Nephron (organoid): ENCODE results near the gene SLC3A2.
A peak's percentile ranks its signal among the peaks of the same experiment; 100 is the strongest.

Source experiments
- H3K27ac Mint-ChIP-seq, 3 experiments: 2 replicates each; pipeline ENCODE4 v1.8.0; 2020; ENCODE audit warnings: mixed read lengths in 3 of 3, mild to moderate bottlenecking in 2 of 3, moderate library complexity in 1 of 3
- H3K27me3 Mint-ChIP-seq: 2 replicates; pipeline ENCODE4 v1.8.0; 2021; ENCODE audit warnings: low read depth, mild to moderate bottlenecking, moderate library complexity, mixed read lengths
- H3K36me3 Mint-ChIP-seq: 2 replicates; pipeline ENCODE4 v1.8.0; 2020; ENCODE audit warnings: low read depth, mixed read lengths
- H3K4me1 Mint-ChIP-seq: 2 replicates; pipeline ENCODE4 v1.8.0; 2020; ENCODE audit warnings: mixed read lengths
- H3K4me3 Mint-ChIP-seq, 3 experiments: 2 replicates each; pipeline ENCODE4 v1.8.0; 2020; ENCODE audit warnings: mild to moderate bottlenecking in 3 of 3, mixed read lengths in 3 of 3, moderate library complexity in 2 of 3
- H3K9me3 Mint-ChIP-seq: 2 replicates; pipeline ENCODE4 v1.8.0; 2020; ENCODE audit warnings: mixed read lengths
- CTCF ChIP-seq, 3 experiments: fragments of 200-600 bp; sonication (generic); IDR thresholded peaks; one replicate each; pipeline ENCODE4 v1.5.0; 2021; ENCODE audit warnings: antibody characterized with exemption in 3 of 3; ENCODE audit not compliant: unreplicated experiment in 3 of 3

SLC3A2 gene

GRCh38 chr11:62880803-62881578 is at the start of gene SLC3A2:
Gene SLC3A2 (plus strand): TSS chr11:62880896. CDS start chr11:62881024, 128 bp downstream.
- Mint-ChIP-seq H3K4me3 (peak within 1 kb of the TSS; percentile 99 to 100 (median 100)), H3K9me3 (no peaks in the 10 kb centered on the region), H3K4me1 (peaks cover 52% of the 10 kb centered on the region), H3K27ac (peak within 1 kb of the TSS; percentile 99 to 100 (median 99)), H3K27me3 (no peaks in the 10 kb centered on the region), H3K36me3 (peaks cover 52% of the 10 kb centered on the region)
- peak; percentile 50 to 79 (median 53) for TF ChIP-seq CTCF (IDR thresholded peaks at IDR 0.05; ENCODE audit: unreplicated experiment in 3 of 3)

GRCh38 chr11:62830904-62831519 is 49.7 kb upstream of the SLC3A2 start:
- Mint-ChIP-seq H3K27ac (peak overlapping the region; percentile 96 to 98 (median 98)), H3K36me3 (peaks cover 31% of the 10 kb centered on the region), H3K9me3 (no peaks in the 10 kb centered on the region), H3K4me3 (peak overlapping the region; percentile 91 to 93 (median 91)), H3K4me1 (peaks cover 19% of the 10 kb centered on the region), H3K27me3 (no peaks in the 10 kb centered on the region)
- TF ChIP-seq CTCF (IDR thresholded peaks at IDR 0.05; ENCODE audit: unreplicated experiment in 3 of 3), result no peak

- H3K27me3 Mint-ChIP-seq, result no peaks in the 10 kb centered on the region
- H3K4me3 Mint-ChIP-seq, result peak within 1 kb of the TSS; percentile 91 to 93 (median 91)
- H3K4me1 Mint-ChIP-seq, result peaks cover 19% of the 10 kb centered on the region
- no peak for TF ChIP-seq CTCF (IDR thresholded peaks at IDR 0.05; ENCODE audit: unreplicated experiment in 3 of 3)
- H3K9me3 Mint-ChIP-seq, result no peaks in the 10 kb centered on the region
- H3K36me3 Mint-ChIP-seq, result peaks cover 36% of the 10 kb centered on the region
- H3K27ac Mint-ChIP-seq, result peak within 1 kb of the TSS; percentile 96 to 98 (median 98)
Measured at GRCh38 chr11:62831520-62832335, 49.0 kb upstream of the SLC3A2 start, which contains the start of gene STX5. Gene STX5 (minus strand): TSS chr11:62832051. CDS start chr11:62831243, 808 bp downstream.

GRCh38 chr11:62832336-62833234 is 48.1 kb upstream of the SLC3A2 start, which contains the start of gene TEX54:
Gene TEX54 (minus strand): TSS chr11:62832841.
- TF ChIP-seq CTCF (IDR thresholded peaks at IDR 0.05; ENCODE audit: unreplicated experiment in 3 of 3), result no peak
- Mint-ChIP-seq H3K27ac (peak within 1 kb of the TSS; percentile 96 to 98 (median 98)), H3K4me3 (peak within 1 kb of the TSS; percentile 91 to 93 (median 91)), H3K36me3 (peaks cover 31% of the 10 kb centered on the region), H3K9me3 (no peaks in the 10 kb centered on the region), H3K4me1 (peaks cover 19% of the 10 kb centered on the region), H3K27me3 (no peaks in the 10 kb centered on the region)

GRCh38 chr11:62835336-62835735 is 45.4 kb upstream of the SLC3A2 start:
- Mint-ChIP-seq H3K27me3 (no peaks in the 10 kb centered on the region), H3K4me1 (peaks cover 20% of the 10 kb centered on the region), H3K9me3 (no peaks in the 10 kb centered on the region), H3K4me3 (peak overlapping the region; percentile 42 to 84 (median 44)), H3K36me3 (peaks cover 28% of the 10 kb centered on the region), H3K27ac (no peak overlapping the region)
- TF ChIP-seq CTCF (IDR thresholded peaks at IDR 0.05; ENCODE audit: unreplicated experiment in 3 of 3), result no peak
